Measurements from ENCODE around the gene THBS2.

DNA sequence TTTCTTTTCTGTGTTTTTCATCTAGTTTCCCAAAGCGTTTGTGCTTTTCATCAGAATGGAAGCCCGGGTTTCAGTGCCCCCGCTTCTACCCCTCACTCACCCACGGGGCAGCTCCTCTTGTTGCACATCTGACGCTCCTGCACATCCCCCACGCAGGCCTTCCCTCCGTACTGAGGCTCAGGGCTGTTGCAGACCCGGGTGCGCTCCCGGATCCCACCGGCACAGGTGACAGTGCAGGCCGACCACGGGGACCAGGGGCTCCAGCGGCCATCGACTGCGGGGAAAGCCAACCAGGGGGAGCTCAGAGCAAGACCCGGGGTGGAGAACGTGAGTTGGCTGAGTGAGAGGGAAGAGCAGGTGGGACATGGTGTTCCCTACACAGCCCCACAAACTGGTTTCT lies 19.0 kb downstream of the THBS2 start:
- TF ChIP-seq, protein P1, sequence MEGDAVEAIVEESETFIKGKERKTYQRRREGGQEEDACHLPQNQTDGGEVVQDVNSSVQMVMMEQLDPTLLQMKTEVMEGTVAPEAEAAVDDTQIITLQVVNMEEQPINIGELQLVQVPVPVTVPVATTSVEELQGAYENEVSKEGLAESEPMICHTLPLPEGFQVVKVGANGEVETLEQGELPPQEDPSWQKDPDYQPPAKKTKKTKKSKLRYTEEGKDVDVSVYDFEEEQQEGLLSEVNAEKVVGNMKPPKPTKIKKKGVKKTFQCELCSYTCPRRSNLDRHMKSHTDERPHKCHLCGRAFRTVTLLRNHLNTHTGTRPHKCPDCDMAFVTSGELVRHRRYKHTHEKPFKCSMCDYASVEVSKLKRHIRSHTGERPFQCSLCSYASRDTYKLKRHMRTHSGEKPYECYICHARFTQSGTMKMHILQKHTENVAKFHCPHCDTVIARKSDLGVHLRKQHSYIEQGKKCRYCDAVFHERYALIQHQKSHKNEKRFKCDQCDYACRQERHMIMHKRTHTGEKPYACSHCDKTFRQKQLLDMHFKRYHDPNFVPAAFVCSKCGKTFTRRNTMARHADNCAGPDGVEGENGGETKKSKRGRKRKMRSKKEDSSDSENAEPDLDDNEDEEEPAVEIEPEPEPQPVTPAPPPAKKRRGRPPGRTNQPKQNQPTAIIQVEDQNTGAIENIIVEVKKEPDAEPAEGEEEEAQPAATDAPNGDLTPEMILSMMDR (IDR thresholded peaks at IDR 0.05 in 2 of 3, conservative IDR thresholded peaks at IDR 0.05 in 1 of 3; ENCODE audit: borderline replicate concordance in 1 of 3, insufficient read depth in 1 of 3, low read depth in 2 of 3, low read length in 2 of 3): no peak
- TF ChIP-seq EZH2 (IDR thresholded peaks at IDR 0.05): no peak
- TF ChIP-seq POLR2A (IDR thresholded peaks at IDR 0.05; ENCODE audit: borderline replicate concordance, extremely low read depth, insufficient read depth, insufficient read length): no peak
- no peak for TF ChIP-seq SP1 (IDR thresholded peaks at IDR 0.05; ENCODE audit: low read depth)
- TF ChIP-seq POLR2AphosphoS5 (IDR thresholded peaks at IDR 0.05; ENCODE audit: low read depth, low read length): no peak
- TF ChIP-seq ZNF274 (IDR thresholded peaks at IDR 0.05; ENCODE audit: low read depth, low read length): no peak
- TF ChIP-seq JUND (IDR thresholded peaks at IDR 0.05): no peak
- no peak for TF ChIP-seq CEBPB (IDR thresholded peaks at IDR 0.05; ENCODE audit: low read depth)
- TF ChIP-seq TCF7L2 (IDR thresholded peaks at IDR 0.05; ENCODE audit: borderline replicate concordance, extremely low read depth, insufficient read depth, insufficient read length): no peak
- TF ChIP-seq, protein P2, sequence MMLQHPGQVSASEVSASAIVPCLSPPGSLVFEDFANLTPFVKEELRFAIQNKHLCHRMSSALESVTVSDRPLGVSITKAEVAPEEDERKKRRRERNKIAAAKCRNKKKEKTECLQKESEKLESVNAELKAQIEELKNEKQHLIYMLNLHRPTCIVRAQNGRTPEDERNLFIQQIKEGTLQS (IDR thresholded peaks at IDR 0.05): no peak

Data from HCT116 (cell line).